ENCODE measurements around the gene PTDSS2. TPM values are rescaled to one million over a fixed set of nuclear protein-coding genes. Genes with fewer than 3 reads are reported as not detected.
A peak's percentile ranks its signal among the peaks of the same experiment; 100 is the strongest.

The PTDSS2 gene
- total and polyA plus RNA-seq, 2 donors from 2014 or later, result 28.5 to 37.7 TPM

- peak within 1 kb of the TSS; percentile 74 to 99 (median 91) for H3K9ac ChIP-seq (ENCODE audit: low read length in 3 of 3)
- peak within 1 kb of the TSS; percentile 96 to 99 for H3K27ac ChIP-seq (ENCODE audit: low read depth in 2 of 2, low read length in 2 of 2)
- TF ChIP-seq CTCF (IDR thresholded peaks at IDR 0.05; ENCODE audit: borderline replicate concordance, extremely low read depth, insufficient read depth), result peak; percentile 1
- H3K4me3 ChIP-seq (ENCODE audit: low read length in 3 of 3), result peak within 1 kb of the TSS; percentile 74 to 95 (median 78)
- peaks cover 0 to 3% (median 3%) of the 10 kb centered on the region in 3 donors for H3K36me3 ChIP-seq (ENCODE audit: control insufficient read depth in 2 of 3, insufficient read depth in 3 of 3, low read length in 3 of 3)
- H3K4me1 ChIP-seq (ENCODE audit: control insufficient read depth in 2 of 3, insufficient read depth in 2 of 3, low read depth in 1 of 3, low read length in 3 of 3), result peaks cover 2 to 15% (median 9%) of the 10 kb centered on the region in 3 donors
- FAIRE-seq, result no peak
- H3K27me3 ChIP-seq (ENCODE audit: control insufficient read depth, insufficient read depth, low read length), result no peaks in the 10 kb centered on the region
- no peaks in the 10 kb centered on the region for H3K9me3 ChIP-seq (ENCODE audit: control insufficient read depth in 2 of 3, insufficient read depth in 1 of 3, low read length in 3 of 3)
- peak; percentile 97 to 100 (median 98) for DNase-seq
- intact Hi-C loops (cut with DNase I), result no loop called here
Measured at GRCh38 chr11:506995-507726, 57.1 kb downstream of the PTDSS2 start, which contains the start of gene RNH1. TSS of gene RNH1 (minus strand) at chr11:507242. CDS start at chr11:502162, 5,080 bp downstream.

GRCh38 chr11:507727-508515 lies 57.8 kb downstream of the PTDSS2 start:
- Histone ChIP-seq H3K27ac (ENCODE audit: low read depth in 2 of 2, low read length in 2 of 2) (no peak overlapping the region), H3K9ac (ENCODE audit: low read length in 3 of 3) (peak overlapping the region in 2 of 3 donors; percentile 8 to 26), H3K4me1 (ENCODE audit: control insufficient read depth in 2 of 3, insufficient read depth in 2 of 3, low read depth in 1 of 3, low read length in 3 of 3) (peaks cover 2 to 15% (median 9%) of the 10 kb centered on the region in 3 donors), H3K9me3 (ENCODE audit: control insufficient read depth in 2 of 3, insufficient read depth in 1 of 3, low read length in 3 of 3) (no peaks in the 10 kb centered on the region), H3K27me3 (ENCODE audit: control insufficient read depth, insufficient read depth, low read length) (no peaks in the 10 kb centered on the region), H3K4me3 (ENCODE audit: low read length in 3 of 3) (peak overlapping the region; percentile 8 to 60 (median 24)), H3K36me3 (ENCODE audit: control insufficient read depth in 2 of 3, insufficient read depth in 3 of 3, low read length in 3 of 3) (peaks cover 0 to 3% (median 3%) of the 10 kb centered on the region in 3 donors)
- intact Hi-C loops (cut with DNase I), result no loop called here
- TF ChIP-seq CTCF (IDR thresholded peaks at IDR 0.05; ENCODE audit: borderline replicate concordance, extremely low read depth, insufficient read depth), result no peak
- DNase-seq (peak in 3 of 5 donors; percentile 35 to 60 (median 55)), FAIRE-seq (no peak)

- Histone ChIP-seq H3K9me3 (ENCODE audit: control insufficient read depth in 2 of 3, insufficient read depth in 1 of 3, low read length in 3 of 3) (no peaks in the 10 kb centered on the region), H3K36me3 (ENCODE audit: control insufficient read depth in 2 of 3, insufficient read depth in 3 of 3, low read length in 3 of 3) (peaks cover 0 to 3% (median 3%) of the 10 kb centered on the region in 3 donors), H3K4me1 (ENCODE audit: control insufficient read depth in 2 of 3, insufficient read depth in 2 of 3, low read depth in 1 of 3, low read length in 3 of 3) (peaks cover 2 to 13% (median 9%) of the 10 kb centered on the region in 3 donors), H3K4me3 (ENCODE audit: low read length in 3 of 3) (no peak overlapping the region), H3K9ac (ENCODE audit: low read length in 3 of 3) (no peak overlapping the region), H3K27me3 (ENCODE audit: control insufficient read depth, insufficient read depth, low read length) (no peaks in the 10 kb centered on the region), H3K27ac (ENCODE audit: low read depth in 2 of 2, low read length in 2 of 2) (no peak overlapping the region)
- FAIRE-seq, result no peak
- intact Hi-C loops (cut with DNase I), result no loop called here
- DNase-seq, result peak in 1 of 5 donors; percentile 38
- no peak for TF ChIP-seq CTCF (IDR thresholded peaks at IDR 0.05; ENCODE audit: borderline replicate concordance, extremely low read depth, insufficient read depth)
Measured at GRCh38 chr11:508956-509355, 58.9 kb downstream of the PTDSS2 start.
